Right lobe of liver (tissue), 6 donors: ENCODE measurements around the gene PRKAG2. TPM values are rescaled to one million over a fixed set of nuclear protein-coding genes. Genes with fewer than 3 reads are reported as not detected.

ENCODE experiments used
- ATAC-seq, 4 donors: fragments of 200-7000 bp; cut with Tn5 transposase; one replicate each; pipeline ENCODE4 v1.9.1; 2020; ENCODE audit warnings: mild to moderate bottlenecking in 4 of 4, moderate library complexity in 4 of 4
- DNase-seq, 3 donors: peaks; one replicate each; pipeline ENCODE4 v3.0.0-alpha.2; 2020
- H3K27ac ChIP-seq, 3 donors: fragments of 200-600 bp; one replicate each; pipeline ENCODE4 v1.8.0; 2022
- H3K27me3 ChIP-seq, 2 donors: fragments of 200-600 bp; one replicate each; pipeline ENCODE4 v1.8.0; 2022
- H3K36me3 ChIP-seq, 4 donors: fragments of 200-600 bp; sonication (generic) in 1 of 4; one replicate each; pipeline versions ENCODE4 v1.5.1 to v1.8.0; 2017 to 2022; ENCODE audit warnings: control low read depth in 1 of 4
- H3K4me1 ChIP-seq, 4 donors: fragments of 200-600 bp; sonication (generic) in 1 of 4; one replicate each; pipeline versions ENCODE4 v1.5.1 to v1.8.0; 2017 to 2022; ENCODE audit warnings: control low read depth in 1 of 4
- H3K4me3 ChIP-seq, 3 donors: fragments of 200-600 bp; one replicate each; pipeline ENCODE4 v1.8.0; 2022
- H3K9me3 ChIP-seq, 4 donors: fragments of 200-600 bp; sonication (generic) in 1 of 4; one replicate each; pipeline versions ENCODE4 v1.5.1 to v1.8.0; 2017 to 2022; ENCODE audit warnings: control low read depth in 1 of 4
- POLR2A ChIP-seq: fragments of 450-650 bp; IDR thresholded peaks from one replicate; pipeline ENCODE4 v1.6.1; 2017; ENCODE audit warnings: antibody characterized with exemption, mild to moderate bottlenecking
- WGBS: methylation state at CpG from one replicate; pipeline ENCODE4 v1.1.6; 2018; ENCODE audit warnings: low coverage, low lambda C conversion rate; ENCODE audit not compliant: insufficient coverage; ENCODE audit errors: missing lambda C conversion rate; 5-methylcytosine and 5-hydroxymethylcytosine counted together
- intact Hi-C, 2 donors: fragments of 100-400 bp; cut with DNase I; formaldehyde crosslinking; loops; one replicate each; pipeline versions ENCODE4 v1.11.2 to v1.14.1; 2022
- total RNA-seq, 6 experiments: library from RNA; depleted of rRNA in 2 of 6; stranded (reverse); fragments of >200 nt in 2 of 6; fragmentation: NEBNext Ultra II Directional in 3 of 6; extraction: Animal tissue kit (Norgen Biotek cat#: 25700) in 3 of 6; gene quantifications; one replicate each; pipeline versions ENCODE4 v1.1.0 to v1.2.4, GENCODE V29; 2016 to 2023
- TF ChIP-seq, protein P1 (sequence below), 4 donors: fragments of 200-600 bp in 3 of 4; fragments of 450-650 bp in 1 of 4; IDR thresholded peaks; one replicate each; pipeline versions ENCODE4 v1.5.1 to v1.8.0; 2016 to 2022; ENCODE audit warnings: antibody characterized with exemption in 4 of 4, mild to moderate bottlenecking in 2 of 4
- donor health status: DM: no; HTN: yes; CAD: no.
- donor health status: DM: no; HTN: no; CAD: no.
- donor health status: DM: no; HTN: no; CAD: no.
- donor health status: DM: no; HTN: yes; CAD: no.
- donor health status: DM: no; HTN: yes; CAD: no.

Gene PRKAG2
- total RNA-seq, 6 experiments from 2014 or later = 20.6 to 63.6 (median 29.5) TPM

DNA sequence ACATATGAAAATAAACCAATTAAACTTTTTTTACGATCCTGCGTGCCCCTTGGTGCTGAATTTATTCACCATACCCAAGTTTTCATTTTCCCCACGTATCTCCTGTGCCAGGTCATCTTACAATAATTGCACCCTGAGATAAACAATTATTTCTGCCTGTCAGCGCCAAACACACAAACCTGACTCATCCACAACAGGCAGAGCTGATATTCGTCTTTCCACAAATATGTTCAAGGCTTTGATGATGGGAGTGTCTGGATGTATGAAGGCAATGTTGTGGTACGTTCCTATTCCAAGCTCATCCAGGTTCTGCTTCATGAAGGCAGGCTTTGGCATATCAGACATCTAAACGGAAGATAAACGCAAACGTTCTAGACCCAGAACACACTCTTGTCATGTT is 311.4 kb downstream of the PRKAG2 start:
- TF ChIP-seq POLR2A = no peak
- TF ChIP-seq, protein P1, sequence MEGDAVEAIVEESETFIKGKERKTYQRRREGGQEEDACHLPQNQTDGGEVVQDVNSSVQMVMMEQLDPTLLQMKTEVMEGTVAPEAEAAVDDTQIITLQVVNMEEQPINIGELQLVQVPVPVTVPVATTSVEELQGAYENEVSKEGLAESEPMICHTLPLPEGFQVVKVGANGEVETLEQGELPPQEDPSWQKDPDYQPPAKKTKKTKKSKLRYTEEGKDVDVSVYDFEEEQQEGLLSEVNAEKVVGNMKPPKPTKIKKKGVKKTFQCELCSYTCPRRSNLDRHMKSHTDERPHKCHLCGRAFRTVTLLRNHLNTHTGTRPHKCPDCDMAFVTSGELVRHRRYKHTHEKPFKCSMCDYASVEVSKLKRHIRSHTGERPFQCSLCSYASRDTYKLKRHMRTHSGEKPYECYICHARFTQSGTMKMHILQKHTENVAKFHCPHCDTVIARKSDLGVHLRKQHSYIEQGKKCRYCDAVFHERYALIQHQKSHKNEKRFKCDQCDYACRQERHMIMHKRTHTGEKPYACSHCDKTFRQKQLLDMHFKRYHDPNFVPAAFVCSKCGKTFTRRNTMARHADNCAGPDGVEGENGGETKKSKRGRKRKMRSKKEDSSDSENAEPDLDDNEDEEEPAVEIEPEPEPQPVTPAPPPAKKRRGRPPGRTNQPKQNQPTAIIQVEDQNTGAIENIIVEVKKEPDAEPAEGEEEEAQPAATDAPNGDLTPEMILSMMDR (IDR thresholded peaks at IDR 0.05) = no peak
- Histone ChIP-seq H3K27me3 (no peaks in the 10 kb centered on the region), H3K4me1 (peaks cover 0 to 3% (median under 1%) of the 10 kb centered on the region in 4 donors), H3K9me3 (no peaks in the 10 kb centered on the region), H3K36me3 (peaks cover 0 to 46% (median 11%) of the 10 kb centered on the region in 4 donors), H3K4me3 (no peak overlapping the region), H3K27ac (no peak overlapping the region)
- no peak for ATAC-seq
- intact Hi-C loops = no loop called here
- DNase-seq = no peak
- 73% methylated on average over 9 of the region's 9 CpGs for WGBS

DNA sequence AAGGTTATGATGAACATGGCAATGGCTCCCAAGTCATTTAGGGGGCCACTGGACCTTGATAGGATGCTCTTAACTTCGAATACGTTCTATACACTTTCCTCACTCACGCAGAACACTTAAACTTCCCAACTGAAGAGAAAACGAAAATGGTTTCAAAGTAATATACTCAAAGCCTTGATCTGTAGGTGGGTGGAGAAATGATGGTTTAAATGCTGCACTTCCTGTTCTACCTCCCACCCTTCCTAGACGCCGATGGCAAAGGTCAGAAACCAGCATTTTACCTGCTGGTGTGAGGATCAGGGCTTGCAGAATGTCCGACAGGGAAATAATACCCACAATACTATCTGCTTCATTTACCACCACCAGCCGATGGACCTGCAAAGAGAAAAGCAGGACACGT is 316.7 kb downstream of the PRKAG2 start:
- no peaks in the 10 kb centered on the region for H3K9me3 ChIP-seq
- H3K36me3 ChIP-seq = peaks cover 0 to 69% (median 22%) of the 10 kb centered on the region in 4 donors
- H3K27ac ChIP-seq = no peak overlapping the region
- 93% methylated on average over 9 of the region's 9 CpGs for WGBS
- intact Hi-C loops = no loop called here
- DNase-seq (no peak), ATAC-seq (no peak)
- peaks cover 0 to 21% (median 9%) of the 10 kb centered on the region in 4 donors for H3K4me1 ChIP-seq
- TF ChIP-seq, protein P1 (IDR thresholded peaks at IDR 0.05) = no peak
- TF ChIP-seq POLR2A = no peak
- no peaks in the 10 kb centered on the region for H3K27me3 ChIP-seq
- no peak overlapping the region for H3K4me3 ChIP-seq

DNA sequence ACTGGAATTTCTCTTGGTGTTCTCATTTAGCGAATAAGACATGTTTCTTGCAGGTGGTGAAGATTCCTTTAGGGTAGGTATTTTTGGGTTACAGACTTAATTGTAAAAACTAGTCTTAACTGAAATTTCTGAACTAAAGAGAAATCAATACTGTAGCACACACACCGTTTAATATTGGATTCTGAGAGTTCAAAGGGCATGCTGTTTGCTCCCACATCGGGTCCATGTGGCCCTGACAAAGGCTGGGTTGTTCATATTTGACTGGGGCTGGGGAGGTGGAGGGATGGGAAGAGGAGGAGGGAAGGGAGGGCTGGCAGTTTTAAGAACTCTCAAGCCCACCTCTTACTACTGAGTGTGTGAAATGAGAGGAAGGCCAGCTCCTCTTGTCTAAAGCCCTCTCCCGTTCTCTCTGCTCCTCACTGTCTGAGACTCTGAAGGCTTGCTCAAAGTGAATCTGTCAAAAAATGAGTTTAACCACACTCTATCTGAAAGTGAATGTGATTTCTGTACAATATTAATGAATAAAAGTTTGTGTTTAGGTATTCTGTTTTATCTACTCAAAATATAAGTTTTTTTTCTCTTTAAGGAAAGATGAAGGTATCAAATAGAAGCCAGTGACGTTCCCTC is 317.2 kb downstream of the PRKAG2 start:
- intact Hi-C loops = no loop called here
- ATAC-seq (peak; percentile 92 to 94 (median 94)), DNase-seq (peak in 1 of 3 donors; percentile 52)
- H3K4me1 ChIP-seq = peaks cover 0 to 21% (median 9%) of the 10 kb centered on the region in 4 donors
- H3K9me3 ChIP-seq = no peaks in the 10 kb centered on the region
- H3K36me3 ChIP-seq = peaks cover 0 to 65% (median 19%) of the 10 kb centered on the region in 4 donors
- H3K27me3 ChIP-seq = no peaks in the 10 kb centered on the region
- no peak overlapping the region for H3K4me3 ChIP-seq
- 44% methylated on average over 5 of the region's 5 CpGs for WGBS
- TF ChIP-seq, protein P1 (IDR thresholded peaks at IDR 0.05) = no peak
- no peak for TF ChIP-seq POLR2A
- no peak overlapping the region for H3K27ac ChIP-seq

DNA sequence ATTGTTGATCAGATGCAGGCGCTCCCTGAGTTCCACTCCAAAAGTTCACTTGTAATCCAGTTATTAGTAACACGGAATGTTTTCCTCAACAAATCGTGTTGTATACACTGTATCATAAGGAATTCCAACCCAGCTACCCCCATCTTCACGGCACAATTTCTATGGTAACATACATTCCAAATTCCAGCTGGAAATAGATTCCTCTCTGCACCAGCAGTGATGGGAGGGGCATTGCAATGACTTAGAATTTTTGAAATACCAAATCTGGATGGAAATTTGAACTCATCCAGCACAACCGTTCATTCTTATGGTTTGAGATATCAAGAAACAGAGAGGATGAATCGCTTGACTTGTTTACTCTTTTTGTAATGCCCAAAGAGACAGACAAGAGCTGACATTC is 318.3 kb downstream of the PRKAG2 start:
- intact Hi-C loops = no loop called here
- H3K27me3 ChIP-seq = no peaks in the 10 kb centered on the region
- no peak for TF ChIP-seq POLR2A
- TF ChIP-seq, protein P1 (IDR thresholded peaks at IDR 0.05) = no peak
- peaks cover 0 to 21% (median 10%) of the 10 kb centered on the region in 4 donors for H3K4me1 ChIP-seq
- ATAC-seq (no peak), DNase-seq (no peak)
- no peaks in the 10 kb centered on the region for H3K9me3 ChIP-seq
- no peak overlapping the region for H3K27ac ChIP-seq
- 47% methylated on average over 2 of the region's 6 CpGs for WGBS
- peaks cover 0 to 54% (median 19%) of the 10 kb centered on the region in 4 donors for H3K36me3 ChIP-seq
- no peak overlapping the region for H3K4me3 ChIP-seq
